Sigmoid colon (tissue), 4 donors: ENCODE data around the gene TBCA.

Experiments used
- EP300 ChIP-seq, 4 donors: sonication (generic); formaldehyde crosslinking; IDR thresholded peaks; one replicate each; pipeline ENCODE4 v1.6.1; 2017; ENCODE audit warnings: antibody characterized with exemption in 4 of 4
- POLR2A ChIP-seq, 2 donors: fragments of 450-650 bp; IDR thresholded peaks; one replicate each; pipeline ENCODE4 v1.6.1; 2016; ENCODE audit warnings: antibody characterized with exemption in 2 of 2, mild to moderate bottlenecking in 2 of 2, moderate library complexity in 2 of 2
- TF ChIP-seq, protein P1 (sequence below), 4 experiments: fragments of 450-650 bp in 3 of 4; fragments of 200-600 bp in 1 of 4; IDR thresholded peaks; one replicate each; pipeline ENCODE4 v1.5.1; 2016 to 2019; ENCODE audit warnings: antibody characterized with exemption in 4 of 4, mild to moderate bottlenecking in 3 of 4, moderate library complexity in 2 of 4

DNA sequence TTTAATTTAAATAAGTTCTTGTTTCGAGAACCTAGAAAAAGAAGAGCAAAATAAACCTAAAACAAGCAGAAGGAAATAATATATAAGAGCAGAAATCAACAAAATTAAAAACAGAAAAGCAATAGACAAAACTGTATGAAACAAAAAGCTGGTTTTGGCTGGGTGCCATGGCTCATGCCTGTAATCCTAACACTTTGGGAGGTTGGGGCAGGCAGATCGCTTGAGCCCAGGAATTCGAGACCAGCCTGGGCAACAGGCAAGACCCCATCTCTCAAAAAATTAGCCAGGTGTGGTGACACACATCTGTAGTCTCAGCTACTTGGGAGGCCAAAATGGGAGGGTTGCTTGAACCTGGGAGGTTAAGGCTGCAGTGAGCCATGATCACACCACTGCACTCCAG lies 78.4 kb downstream of the TBCA start:
- TF ChIP-seq, protein P1, sequence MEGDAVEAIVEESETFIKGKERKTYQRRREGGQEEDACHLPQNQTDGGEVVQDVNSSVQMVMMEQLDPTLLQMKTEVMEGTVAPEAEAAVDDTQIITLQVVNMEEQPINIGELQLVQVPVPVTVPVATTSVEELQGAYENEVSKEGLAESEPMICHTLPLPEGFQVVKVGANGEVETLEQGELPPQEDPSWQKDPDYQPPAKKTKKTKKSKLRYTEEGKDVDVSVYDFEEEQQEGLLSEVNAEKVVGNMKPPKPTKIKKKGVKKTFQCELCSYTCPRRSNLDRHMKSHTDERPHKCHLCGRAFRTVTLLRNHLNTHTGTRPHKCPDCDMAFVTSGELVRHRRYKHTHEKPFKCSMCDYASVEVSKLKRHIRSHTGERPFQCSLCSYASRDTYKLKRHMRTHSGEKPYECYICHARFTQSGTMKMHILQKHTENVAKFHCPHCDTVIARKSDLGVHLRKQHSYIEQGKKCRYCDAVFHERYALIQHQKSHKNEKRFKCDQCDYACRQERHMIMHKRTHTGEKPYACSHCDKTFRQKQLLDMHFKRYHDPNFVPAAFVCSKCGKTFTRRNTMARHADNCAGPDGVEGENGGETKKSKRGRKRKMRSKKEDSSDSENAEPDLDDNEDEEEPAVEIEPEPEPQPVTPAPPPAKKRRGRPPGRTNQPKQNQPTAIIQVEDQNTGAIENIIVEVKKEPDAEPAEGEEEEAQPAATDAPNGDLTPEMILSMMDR (IDR thresholded peaks at IDR 0.05) = no peak
- TF ChIP-seq EP300 (IDR thresholded peaks at IDR 0.05) (no peak), POLR2A (IDR thresholded peaks at IDR 0.05) (no peak)
